NCI-H1048 (cell line): Measurements from ENCODE around the gene PREP.
A peak's percentile ranks its signal among the peaks of the same experiment; 100 is the strongest.
"Not testable (repeated sequence)": the region's sequence is repeated elsewhere in the genome, so short reads cannot be mapped to it uniquely, and the experiment has no call there.

Experiments used
- DNase-seq: peaks from one replicate; lab custom pipeline; 2025; lab: John Stamatoyannopoulos, UW

PREP gene

DNA sequence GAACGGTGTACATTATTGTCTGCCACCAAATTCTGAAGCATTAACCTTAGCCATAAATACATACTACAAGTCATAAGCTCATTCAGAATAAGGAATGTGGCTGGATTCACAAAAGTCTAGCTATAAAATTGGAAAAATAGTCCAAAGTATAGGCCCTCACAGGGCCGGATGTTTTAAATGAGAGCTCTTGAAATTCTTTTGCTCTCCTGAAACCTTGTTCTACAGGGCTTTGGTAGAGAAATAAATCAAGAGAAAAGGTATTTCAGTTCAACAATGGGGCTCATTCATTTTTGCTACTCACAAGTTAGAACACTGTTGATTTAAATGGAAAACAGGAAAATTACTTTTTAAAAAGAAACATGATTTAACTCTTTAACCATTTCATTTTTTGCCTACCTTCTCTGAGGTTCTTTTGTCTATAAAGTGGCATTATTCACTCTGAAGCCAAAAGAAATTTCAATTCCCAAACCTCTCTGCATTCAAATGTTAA, 58.0 kb downstream of the PREP start:
- DNase-seq, result no peak

DNA sequence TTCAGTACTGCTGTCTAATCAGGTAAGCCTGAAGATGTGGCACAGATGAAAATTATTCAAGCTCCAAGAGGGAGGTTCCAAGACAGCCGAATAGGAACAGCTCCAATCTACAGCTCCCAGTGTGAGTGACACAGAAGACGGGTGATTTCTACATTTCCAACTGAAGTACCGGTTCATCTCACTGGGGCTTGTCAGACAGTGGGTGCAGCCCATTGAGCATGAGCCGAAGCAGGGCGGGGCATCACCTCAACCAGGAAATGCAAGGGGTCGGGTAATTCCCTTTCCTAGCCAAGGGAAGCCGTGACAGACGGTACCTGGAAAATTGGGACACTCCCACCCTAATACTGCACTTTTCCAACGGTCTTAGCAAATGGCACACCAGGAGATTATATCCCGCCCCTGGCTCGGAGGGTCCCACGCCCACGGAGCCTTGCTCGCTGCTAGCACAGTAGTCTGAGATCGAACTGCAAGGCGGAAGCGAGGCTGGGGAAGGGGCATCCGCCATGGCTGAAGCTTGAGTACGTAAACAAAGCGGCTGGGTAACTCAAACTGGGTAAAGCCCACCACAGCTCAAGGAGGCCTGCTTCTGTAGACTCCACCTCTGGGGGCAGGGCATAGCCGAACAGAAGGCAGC, 64.4 kb downstream of the PREP start:
- DNase-seq, result not testable (repeated sequence)

GRCh38 chr6:105336986-105337385, 65.9 kb downstream of the PREP start:
- no peak for DNase-seq

GRCh38 chr6:105332576-105332975, 70.3 kb downstream of the PREP start:
- no peak for DNase-seq

GRCh38 chr6:105331927-105332326, 71.0 kb downstream of the PREP start:
- DNase-seq, result no peak

DNA sequence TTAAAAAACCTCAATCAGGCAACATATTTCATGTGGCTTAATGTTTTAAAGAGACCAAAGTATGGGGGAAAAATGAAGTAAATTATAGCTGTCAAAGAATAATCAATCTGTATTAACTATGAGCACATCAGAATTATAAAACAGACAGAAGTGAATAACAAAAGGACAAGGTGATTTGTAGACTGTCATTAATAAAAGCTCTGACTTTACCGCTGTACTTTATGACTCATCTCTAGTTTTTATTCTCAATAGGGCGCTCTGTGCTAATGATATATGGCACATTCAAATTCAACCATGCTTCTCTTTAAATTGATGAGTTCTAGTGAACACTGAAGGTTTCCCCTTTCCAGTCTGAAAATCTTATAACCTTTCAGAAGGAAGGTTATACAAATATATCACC, 72.0 kb downstream of the PREP start:
- no peak for DNase-seq

GRCh38 chr6:105330364-105330763, 72.5 kb downstream of the PREP start:
- no peak for DNase-seq

GRCh38 chr6:105326833-105327770, 75.8 kb downstream of the PREP start:
- DNase-seq, result no peak

DNA sequence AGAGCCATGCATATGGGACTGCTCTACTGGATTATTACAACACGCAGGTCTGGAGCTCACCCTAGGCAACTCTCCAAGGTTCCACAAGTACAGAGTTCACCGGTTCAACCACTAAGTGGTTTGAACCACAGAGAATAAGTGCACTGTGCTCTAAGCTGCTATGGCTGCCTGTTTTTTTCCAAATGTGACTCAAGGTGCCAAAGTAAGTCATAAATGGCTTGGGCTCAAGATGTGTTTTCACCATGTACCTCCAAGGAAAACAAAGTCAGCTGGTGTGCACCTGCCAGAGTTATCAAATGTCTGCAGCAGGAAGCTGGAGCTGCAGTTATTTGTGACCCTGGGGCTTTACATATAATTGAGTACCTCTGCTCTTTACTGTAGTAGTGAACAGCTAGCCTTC, 76.7 kb downstream of the PREP start:
- no peak for DNase-seq

- DNase-seq, result no peak
Observed at GRCh38 chr6:105324386-105324950, 78.4 kb downstream of the PREP start.

- no peak for DNase-seq
Observed at GRCh38 chr6:105322499-105323225, 80.2 kb downstream of the PREP start.

- no peak for DNase-seq
Observed at GRCh38 chr6:105321728-105322127, 81.2 kb downstream of the PREP start.

DNA sequence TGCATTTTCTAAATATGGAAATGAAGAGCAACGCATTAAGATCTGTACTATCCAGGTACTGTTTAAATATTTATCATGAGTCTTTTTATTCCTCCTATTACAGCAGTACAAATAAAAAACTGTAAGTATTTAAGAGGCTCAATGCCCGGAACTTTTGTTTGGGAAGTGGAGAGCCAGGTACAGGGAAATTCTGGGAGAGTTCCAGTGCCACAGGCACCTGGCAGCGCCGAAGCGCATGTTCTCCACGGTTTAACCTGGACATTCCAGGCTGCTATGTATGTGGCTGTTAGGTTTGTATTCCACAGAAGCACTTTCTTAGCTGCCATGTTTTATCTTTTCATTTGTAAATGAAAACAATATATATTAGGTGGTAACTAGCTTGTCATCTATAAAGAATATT, 81.7 kb downstream of the PREP start:
- DNase-seq, result no peak

GRCh38 chr6:105320765-105321164, 82.1 kb downstream of the PREP start:
- DNase-seq, result no peak

GRCh38 chr6:105320271-105320670, 82.6 kb downstream of the PREP start:
- DNase-seq, result no peak

GRCh38 chr6:105319331-105319730, 83.6 kb downstream of the PREP start:
- DNase-seq, result no peak

DNA sequence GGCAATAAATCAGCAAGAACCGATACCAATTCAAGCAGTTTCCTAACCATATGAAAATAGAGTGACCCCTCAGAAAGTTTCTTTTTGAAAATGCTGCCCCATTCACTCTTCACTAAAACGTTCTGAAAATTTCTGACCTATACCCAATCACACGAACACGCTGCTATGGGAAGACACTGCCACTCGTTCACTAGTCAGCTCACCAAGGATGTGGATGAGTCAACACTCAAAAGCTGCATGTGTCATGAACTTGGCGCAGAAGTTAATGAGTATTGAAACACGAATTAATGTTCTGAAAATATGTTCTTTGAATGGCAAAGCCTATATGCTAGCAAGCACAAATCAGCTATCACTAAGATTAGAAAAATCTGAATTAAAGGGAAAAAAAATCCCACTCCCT, 84.2 kb downstream of the PREP start:
- DNase-seq, result no peak

DNA sequence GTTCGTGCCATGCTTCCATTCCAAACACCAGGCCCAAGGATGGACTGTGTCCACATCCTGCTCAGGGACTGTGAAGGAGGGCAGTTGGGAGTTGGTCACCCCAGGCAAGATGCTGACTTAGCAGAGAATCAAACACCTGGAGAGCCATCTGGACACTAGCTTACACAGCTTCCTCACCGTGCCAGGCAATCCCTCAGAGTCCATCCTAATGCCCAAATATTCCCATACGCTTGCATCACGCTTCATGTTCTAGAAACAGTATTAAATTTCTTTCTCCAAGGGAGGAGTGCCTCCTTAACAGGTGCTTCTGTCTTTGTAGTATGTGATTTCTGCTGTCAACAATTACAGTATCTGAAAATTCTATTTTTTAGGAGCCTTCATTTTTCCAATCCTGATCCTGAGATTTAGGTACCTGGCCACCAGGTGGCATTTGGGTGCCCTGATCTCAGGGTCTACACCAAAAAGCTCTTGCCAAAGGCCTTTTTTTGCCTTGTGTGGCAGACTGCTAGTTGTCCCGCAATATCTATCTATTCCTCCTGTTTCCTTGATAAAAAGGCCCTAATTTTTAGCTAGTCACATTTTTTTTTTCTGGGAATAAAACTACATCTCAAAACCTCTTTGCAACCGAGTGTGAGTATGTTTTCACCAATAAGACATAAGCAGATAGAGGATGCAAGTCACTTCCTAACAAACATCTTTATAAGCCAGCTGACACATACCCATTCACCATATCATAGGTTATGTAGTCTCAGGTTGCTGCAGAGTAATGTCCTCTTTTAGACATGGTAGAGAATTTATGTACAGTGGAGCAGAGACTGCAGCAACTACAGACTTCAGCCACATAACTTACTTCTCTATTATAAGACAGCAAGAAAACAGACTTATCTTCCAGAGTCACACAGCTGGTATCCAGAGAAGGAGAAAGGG, 85.0 kb downstream of the PREP start:
- DNase-seq, result no peak

DNA sequence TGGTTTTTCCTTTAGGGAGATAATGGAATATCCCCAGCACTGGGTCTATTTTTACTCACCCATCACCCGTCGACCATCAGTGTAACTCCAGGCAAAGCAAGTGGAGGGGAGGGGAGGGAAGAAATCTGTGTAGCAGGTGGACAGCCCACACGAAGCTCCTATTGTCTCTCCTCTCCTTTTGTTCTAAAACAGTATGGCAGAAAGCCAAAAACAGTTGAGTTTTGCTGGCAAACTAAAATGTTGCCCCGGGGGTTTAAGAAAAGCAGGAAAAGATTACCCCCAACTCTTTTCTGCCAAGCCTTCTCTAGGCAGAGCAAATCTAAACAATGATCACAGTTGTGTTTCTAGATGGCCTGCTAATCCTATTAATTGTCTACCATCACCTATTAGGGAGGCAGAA, 89.7 kb downstream of the PREP start:
- DNase-seq, result peak; percentile 40

- no peak for DNase-seq
Observed at GRCh38 chr6:105310947-105311346, 91.9 kb downstream of the PREP start.

GRCh38 chr6:105310371-105310770, 92.5 kb downstream of the PREP start:
- no peak for DNase-seq
